ENCODE data around the gene TOM1L2. TPM values are rescaled to one million over a fixed set of nuclear protein-coding genes. Genes with fewer than 3 reads are reported as not detected.
"Not testable (repeated sequence)": the region's sequence is repeated elsewhere in the genome, so short reads cannot be mapped to it uniquely, and the experiment has no call there.

Gene TOM1L2
- total RNA-seq, 1 donor from 2014 or later = 19.4 TPM

GRCh38 chr17:17942846-17943245 is 29.4 kb downstream of the TOM1L2 start:
- no peak for TF ChIP-seq CTCF (conservative IDR thresholded peaks at IDR 0.05; ENCODE audit: low read depth, low read length)
- H3K4me3 ChIP-seq (ENCODE audit: low read depth, low read length) = no peak overlapping the region
- DNase-seq (ENCODE audit: low read depth) = no peak

- DNase-seq (ENCODE audit: low read depth) = no peak
- TF ChIP-seq CTCF (conservative IDR thresholded peaks at IDR 0.05; ENCODE audit: low read depth, low read length) = no peak
- H3K4me3 ChIP-seq (ENCODE audit: low read depth, low read length) = no peak overlapping the region
These were observed 31.2 kb downstream of the TOM1L2 start for GRCh38 chr17:17941015-17941414.

GRCh38 chr17:17940441-17940911 is 31.7 kb downstream of the TOM1L2 start:
- no peak for DNase-seq (ENCODE audit: low read depth)
- no peak overlapping the region for H3K4me3 ChIP-seq (ENCODE audit: low read depth, low read length)
- TF ChIP-seq CTCF (conservative IDR thresholded peaks at IDR 0.05; ENCODE audit: low read depth, low read length) = no peak

GRCh38 chr17:17939941-17940340 is 32.3 kb downstream of the TOM1L2 start:
- not testable (repeated sequence) for DNase-seq (ENCODE audit: low read depth)

GRCh38 chr17:17938388-17939107 is 33.7 kb downstream of the TOM1L2 start:
- no peak for TF ChIP-seq CTCF (conservative IDR thresholded peaks at IDR 0.05; ENCODE audit: low read depth, low read length)
- no peak for DNase-seq (ENCODE audit: low read depth)
- H3K4me3 ChIP-seq (ENCODE audit: low read depth, low read length) = no peak overlapping the region

More at GRCh38 chr17:17939941-17940340, 32.3 kb downstream of the TOM1L2 start:
- not testable (repeated sequence) for H3K4me3 ChIP-seq (ENCODE audit: low read depth, low read length)

- TF ChIP-seq CTCF (conservative IDR thresholded peaks at IDR 0.05; ENCODE audit: low read depth, low read length) = no peak
- no peak overlapping the region for H3K4me3 ChIP-seq (ENCODE audit: low read depth, low read length)
- DNase-seq (ENCODE audit: low read depth) = no peak
These were observed 34.2 kb downstream of the TOM1L2 start for GRCh38 chr17:17937958-17938357.

- DNase-seq (ENCODE audit: low read depth) = no peak
- no peak for TF ChIP-seq CTCF (conservative IDR thresholded peaks at IDR 0.05; ENCODE audit: low read depth, low read length)
- no peak overlapping the region for H3K4me3 ChIP-seq (ENCODE audit: low read depth, low read length)
These were observed 34.9 kb downstream of the TOM1L2 start for GRCh38 chr17:17937201-17937853.
